ENCODE data around the gene FHOD3.

The FHOD3 gene

GRCh38 chr18:36488131-36488530 is 190.6 kb downstream of the FHOD3 start:
- no peak for TF ChIP-seq CTCF (IDR thresholded peaks at IDR 0.05)
- Histone ChIP-seq H3K27ac (no peak overlapping the region), H3K4me3 (no peak overlapping the region)
- DNase-seq (ENCODE audit: low spot score), result no peak

GRCh38 chr18:36490897-36491296 is 193.4 kb downstream of the FHOD3 start:
- DNase-seq (ENCODE audit: low spot score), result no peak
- no peak for TF ChIP-seq CTCF (IDR thresholded peaks at IDR 0.05)
- Histone ChIP-seq H3K27ac (no peak overlapping the region), H3K4me3 (no peak overlapping the region)

GRCh38 chr18:36492604-36493329 is 195.3 kb downstream of the FHOD3 start:
- no peak for DNase-seq (ENCODE audit: low spot score)
- H3K27ac ChIP-seq, result no peak overlapping the region
- no peak for TF ChIP-seq CTCF (IDR thresholded peaks at IDR 0.05)
- H3K4me3 ChIP-seq, result no peak overlapping the region

- DNase-seq (ENCODE audit: low spot score), result no peak
- TF ChIP-seq CTCF (IDR thresholded peaks at IDR 0.05), result no peak
- Histone ChIP-seq H3K4me3 (no peak overlapping the region), H3K27ac (no peak overlapping the region)
Measured at GRCh38 chr18:36493349-36494159, 196.0 kb downstream of the FHOD3 start.

GRCh38 chr18:36494160-36494437 is 196.6 kb downstream of the FHOD3 start:
- DNase-seq (ENCODE audit: low spot score), result no peak
- Histone ChIP-seq H3K4me3 (no peak overlapping the region), H3K27ac (no peak overlapping the region)
- no peak for TF ChIP-seq CTCF (IDR thresholded peaks at IDR 0.05)

- no peak overlapping the region for H3K27ac ChIP-seq
- no peak for DNase-seq (ENCODE audit: low spot score)
- no peak for TF ChIP-seq CTCF (IDR thresholded peaks at IDR 0.05)
- H3K4me3 ChIP-seq, result no peak overlapping the region
Measured at GRCh38 chr18:36496022-36496421, 198.5 kb downstream of the FHOD3 start.

GRCh38 chr18:36499938-36500337 is 202.4 kb downstream of the FHOD3 start:
- Histone ChIP-seq H3K4me3 (no peak overlapping the region), H3K27ac (no peak overlapping the region)
- no peak for DNase-seq (ENCODE audit: low spot score)
- no peak for TF ChIP-seq CTCF (IDR thresholded peaks at IDR 0.05)

Data from coronary artery (tissue), 2 donors.